Thoracic aorta (tissue), 2 donors: ENCODE data around the gene KLHL34. TPM values are rescaled to one million over a fixed set of nuclear protein-coding genes. Genes with fewer than 3 reads are reported as not detected.

Source experiments
- ATAC-seq: fragments of 150-250 bp; one replicate; pipeline ENCODE4 v1.8.0; 2017; ENCODE audit warnings: low read depth; ENCODE audit not compliant: insufficient number of reproducible peaks, low FRiP score
- DNase-seq: peaks from one replicate; pipeline ENCODE4 v3.0.0-alpha.2; 2020; ENCODE audit warnings: low spot score
- H3K27ac ChIP-seq, 2 donors: fragments of 200-600 bp; sonication (generic); 1 replicate in 1 of 2; 2 replicates in 1 of 2; pipeline ENCODE4 v1.5.1; 2016; ENCODE audit warnings: mild to moderate bottlenecking in 2 of 2, moderate library complexity in 2 of 2
- H3K27me3 ChIP-seq: fragments of 200-600 bp; sonication (generic); replicated peaks from 2 replicates; pipeline ENCODE4 v1.6.0; 2016; ENCODE audit warnings: mild to moderate bottlenecking; ENCODE audit not compliant: insufficient read depth
- H3K36me3 ChIP-seq: fragments of 200-600 bp; sonication (generic); one replicate; pipeline ENCODE4 v1.5.1; 2016
- H3K4me1 ChIP-seq, 2 donors: fragments of 200-600 bp; sonication (generic); 1 replicate in 1 of 2; 2 replicates in 1 of 2; pipeline versions ENCODE4 v1.5.1 to v1.6.0; 2016; ENCODE audit warnings: low read depth in 2 of 2, mild to moderate bottlenecking in 1 of 2; ENCODE audit not compliant: control insufficient read depth in 1 of 2
- H3K4me3 ChIP-seq: fragments of 200-600 bp; sonication (generic); 2 replicates; pipeline ENCODE4 v1.5.1; 2016; ENCODE audit warnings: mild to moderate bottlenecking
- H3K9me3 ChIP-seq: fragments of 200-600 bp; sonication (generic); 2 replicates; pipeline ENCODE4 v1.5.1; 2016
- CTCF ChIP-seq: fragments of 200-600 bp; sonication (generic); IDR thresholded peaks from one replicate; pipeline ENCODE4 v1.5.1; 2019; ENCODE audit warnings: antibody characterized with exemption
- total RNA-seq, 2 donors: library from RNA; depleted of rRNA; stranded (reverse); fragments of >200 nt; gene quantifications; one replicate each; pipeline versions ENCODE4 v1.1.0 to v1.2.3, GENCODE V29; 2016

The KLHL34 gene
- total RNA-seq, 2 donors from 2014 or later = not detected

- Histone ChIP-seq H3K9me3 (no peaks in the 10 kb centered on the region), H3K4me3 (peak overlapping the region; percentile 36), H3K36me3 (no peaks in the 10 kb centered on the region), H3K27me3 (no peaks in the 10 kb centered on the region), H3K27ac (no peak overlapping the region), H3K4me1 (no peaks in the 10 kb centered on the region)
- no peak for DNase-seq
- no peak for ATAC-seq
- TF ChIP-seq CTCF = no peak
Observed at GRCh38 chrX:21656587-21657317, 1.4 kb downstream of the KLHL34 start.

- ATAC-seq (no peak), DNase-seq (no peak)
- Histone ChIP-seq H3K36me3 (no peaks in the 10 kb centered on the region), H3K4me3 (peak overlapping the region; percentile 36), H3K9me3 (no peaks in the 10 kb centered on the region), H3K27ac (no peak overlapping the region), H3K4me1 (no peaks in the 10 kb centered on the region), H3K27me3 (no peaks in the 10 kb centered on the region)
- TF ChIP-seq CTCF = no peak
Observed at GRCh38 chrX:21655901-21656586, 2.1 kb downstream of the KLHL34 start.

- no peaks in the 10 kb centered on the region for H3K4me1 ChIP-seq
- DNase-seq (no peak), ATAC-seq (no peak)
- H3K9me3 ChIP-seq = no peaks in the 10 kb centered on the region
- no peak for TF ChIP-seq CTCF
- no peak overlapping the region for H3K27ac ChIP-seq
- no peak overlapping the region for H3K4me3 ChIP-seq
- H3K36me3 ChIP-seq = no peaks in the 10 kb centered on the region
- H3K27me3 ChIP-seq = no peaks in the 10 kb centered on the region
Observed at GRCh38 chrX:21645886-21646285, 12.2 kb downstream of the KLHL34 start.

- no peak for TF ChIP-seq CTCF
- Histone ChIP-seq H3K9me3 (no peaks in the 10 kb centered on the region), H3K27ac (no peak overlapping the region), H3K36me3 (no peaks in the 10 kb centered on the region), H3K27me3 (no peaks in the 10 kb centered on the region), H3K4me1 (no peaks in the 10 kb centered on the region), H3K4me3 (no peak overlapping the region)
- ATAC-seq = no peak
- DNase-seq = no peak
Observed at GRCh38 chrX:21645431-21645830, 12.7 kb downstream of the KLHL34 start.

GRCh38 chrX:21639775-21640174 is 18.4 kb downstream of the KLHL34 start:
- no peak overlapping the region for H3K4me3 ChIP-seq
- no peaks in the 10 kb centered on the region for H3K9me3 ChIP-seq
- no peak for TF ChIP-seq CTCF
- H3K4me1 ChIP-seq = no peaks in the 10 kb centered on the region
- H3K36me3 ChIP-seq = no peaks in the 10 kb centered on the region
- H3K27me3 ChIP-seq = no peaks in the 10 kb centered on the region
- ATAC-seq (no peak), DNase-seq (no peak)
- H3K27ac ChIP-seq = no peak overlapping the region
